Neutrophil (primary cell): ENCODE results near the gene MGMT.

Source experiments
- H3K27ac ChIP-seq: fragments of 200-600 bp; sonication (generic); 2 replicates; pipeline ENCODE4 v1.5.1; 2016; ENCODE audit warnings: mild to moderate bottlenecking, moderate library complexity
- H3K27me3 ChIP-seq: fragments of 200-600 bp; sonication (generic); 2 replicates; pipeline ENCODE4 v1.6.0; 2016; ENCODE audit warnings: mild to moderate bottlenecking
- H3K36me3 ChIP-seq: fragments of 200-600 bp; sonication (generic); 2 replicates; pipeline ENCODE4 v1.5.1; 2017
- H3K4me1 ChIP-seq, 2 experiments: fragments of 200-600 bp in 1 of 2; sonication (generic) in 1 of 2; 1 replicate in 1 of 2; 2 replicates in 1 of 2; pipeline versions ENCODE4 v1.5.1 to v1.6.1; 2013 to 2016; ENCODE audit warnings: low read depth in 1 of 2, low read length in 1 of 2, mild to moderate bottlenecking in 1 of 2, moderate library complexity in 1 of 2; ENCODE audit not compliant: control insufficient read depth in 1 of 2, insufficient read depth in 1 of 2
- H3K4me3 ChIP-seq, 2 experiments: fragments of 200-600 bp in 1 of 2; sonication (generic) in 1 of 2; 1 replicate in 1 of 2; 2 replicates in 1 of 2; pipeline ENCODE4 v1.5.1; 2013 to 2016; ENCODE audit warnings: low read depth in 1 of 2, low read length in 1 of 2, mild to moderate bottlenecking in 1 of 2, moderate library complexity in 1 of 2
- H3K9me3 ChIP-seq: fragments of 200-600 bp; sonication (generic); 2 replicates; pipeline ENCODE4 v1.5.1; 2016
- TF ChIP-seq, protein P1 (sequence below): fragments of 200-600 bp; sonication (generic); IDR thresholded peaks from 2 replicates; pipeline ENCODE4 v1.5.1; 2016; ENCODE audit warnings: antibody characterized with exemption

Gene MGMT

DNA sequence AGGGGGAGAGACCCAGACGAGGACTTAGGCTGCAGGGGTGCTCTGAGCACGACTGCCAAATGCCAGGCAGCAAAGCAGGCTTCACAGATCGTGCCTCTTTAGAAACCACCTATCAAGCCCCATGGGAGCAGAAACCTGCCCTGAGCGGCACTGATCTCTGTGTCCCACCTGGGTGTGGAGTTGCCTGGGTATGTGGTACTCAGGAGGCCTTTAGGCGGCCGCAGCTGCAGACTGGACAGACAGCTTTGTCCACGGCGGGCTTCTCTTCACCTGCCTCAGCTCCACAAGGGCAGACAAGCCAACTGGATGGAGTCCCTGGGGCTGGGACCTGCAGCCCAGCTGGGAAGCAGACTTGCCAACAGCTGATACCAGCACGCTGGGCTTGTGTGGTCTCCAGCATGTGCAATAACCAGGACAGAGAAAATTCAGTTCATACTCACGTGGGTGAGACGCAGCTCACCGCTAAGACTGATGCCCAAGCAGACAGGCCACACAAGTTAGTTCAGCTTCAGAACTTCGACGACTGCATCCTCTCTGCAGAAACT, 333.8 kb downstream of the MGMT start:
- H3K9me3 ChIP-seq, result no peaks in the 10 kb centered on the region
- H3K4me1 ChIP-seq, result no peaks in the 10 kb centered on the region
- no peak overlapping the region for H3K4me3 ChIP-seq
- no peaks in the 10 kb centered on the region for H3K27me3 ChIP-seq
- no peaks in the 10 kb centered on the region for H3K36me3 ChIP-seq
- H3K27ac ChIP-seq, result no peak overlapping the region
- TF ChIP-seq, protein P1, sequence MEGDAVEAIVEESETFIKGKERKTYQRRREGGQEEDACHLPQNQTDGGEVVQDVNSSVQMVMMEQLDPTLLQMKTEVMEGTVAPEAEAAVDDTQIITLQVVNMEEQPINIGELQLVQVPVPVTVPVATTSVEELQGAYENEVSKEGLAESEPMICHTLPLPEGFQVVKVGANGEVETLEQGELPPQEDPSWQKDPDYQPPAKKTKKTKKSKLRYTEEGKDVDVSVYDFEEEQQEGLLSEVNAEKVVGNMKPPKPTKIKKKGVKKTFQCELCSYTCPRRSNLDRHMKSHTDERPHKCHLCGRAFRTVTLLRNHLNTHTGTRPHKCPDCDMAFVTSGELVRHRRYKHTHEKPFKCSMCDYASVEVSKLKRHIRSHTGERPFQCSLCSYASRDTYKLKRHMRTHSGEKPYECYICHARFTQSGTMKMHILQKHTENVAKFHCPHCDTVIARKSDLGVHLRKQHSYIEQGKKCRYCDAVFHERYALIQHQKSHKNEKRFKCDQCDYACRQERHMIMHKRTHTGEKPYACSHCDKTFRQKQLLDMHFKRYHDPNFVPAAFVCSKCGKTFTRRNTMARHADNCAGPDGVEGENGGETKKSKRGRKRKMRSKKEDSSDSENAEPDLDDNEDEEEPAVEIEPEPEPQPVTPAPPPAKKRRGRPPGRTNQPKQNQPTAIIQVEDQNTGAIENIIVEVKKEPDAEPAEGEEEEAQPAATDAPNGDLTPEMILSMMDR, result no peak

DNA sequence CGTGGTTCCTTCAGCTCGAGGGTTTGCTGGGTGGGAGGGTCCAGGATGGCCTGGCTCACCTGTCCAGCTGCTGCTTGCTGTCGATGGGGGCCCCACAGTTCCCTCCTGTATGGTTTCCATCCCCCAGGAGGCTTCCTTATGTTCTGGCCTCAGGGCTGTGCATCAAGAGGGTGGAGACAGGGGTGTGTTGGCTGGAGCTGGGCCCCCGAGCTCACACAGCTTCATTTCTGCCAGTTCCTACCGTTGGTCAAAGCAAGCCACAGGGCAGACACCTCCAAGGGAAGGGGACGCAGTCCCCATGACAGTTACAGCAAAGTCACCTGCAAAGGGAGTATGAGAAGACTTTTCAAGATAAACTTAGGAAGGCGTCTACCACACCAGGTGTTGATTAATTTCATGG, 340.2 kb downstream of the MGMT start:
- H3K4me3 ChIP-seq, result no peak overlapping the region
- H3K4me1 ChIP-seq, result no peaks in the 10 kb centered on the region
- H3K36me3 ChIP-seq, result no peaks in the 10 kb centered on the region
- H3K27ac ChIP-seq, result no peak overlapping the region
- TF ChIP-seq, protein P1, result no peak
- H3K27me3 ChIP-seq, result no peaks in the 10 kb centered on the region
- no peaks in the 10 kb centered on the region for H3K9me3 ChIP-seq

DNA sequence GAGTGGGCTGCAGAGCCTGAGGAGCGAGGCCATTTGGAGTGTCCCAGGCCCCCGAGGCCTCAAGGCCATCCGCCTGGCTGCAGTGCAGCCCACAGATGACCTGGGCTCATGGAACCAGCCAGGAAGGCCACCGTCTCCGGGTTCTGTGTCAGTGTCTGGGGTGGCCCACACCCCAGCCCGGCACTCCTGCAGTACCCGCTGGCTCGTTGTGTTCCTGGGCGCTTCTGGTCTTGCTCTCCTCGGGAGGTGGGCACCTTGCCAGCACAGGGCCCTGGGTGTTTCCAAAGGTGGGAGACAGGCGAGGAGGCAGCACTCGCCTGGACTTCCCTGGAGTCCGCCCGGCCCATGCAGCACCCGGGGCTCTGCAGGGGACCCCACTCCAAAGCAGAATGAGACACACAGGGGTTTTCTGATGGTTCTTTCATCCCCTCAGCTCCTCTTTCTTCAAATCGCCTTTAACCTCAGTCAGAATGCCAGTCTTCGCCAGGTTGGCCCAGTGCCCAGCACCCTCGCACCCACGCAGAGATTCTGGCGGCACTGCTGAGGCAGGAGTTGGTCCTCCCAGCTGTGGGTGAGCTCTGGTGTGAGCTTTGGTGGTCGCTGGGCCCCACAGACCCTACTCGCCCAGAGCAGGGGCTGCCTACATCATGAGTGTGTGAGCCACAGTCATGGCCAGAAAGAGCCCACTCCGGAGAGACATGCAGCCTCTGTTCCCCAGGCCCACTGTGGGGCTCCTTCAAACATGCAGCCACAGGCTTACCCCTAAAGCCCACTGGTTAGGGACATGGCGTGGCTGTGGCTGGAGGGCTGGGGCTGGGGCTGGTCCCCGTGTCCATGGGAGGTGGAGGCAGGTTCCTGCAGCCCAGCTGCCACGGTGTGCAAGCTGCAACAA, 341.3 kb downstream of the MGMT start:
- TF ChIP-seq, protein P1, result no peak
- no peaks in the 10 kb centered on the region for H3K4me1 ChIP-seq
- no peaks in the 10 kb centered on the region for H3K9me3 ChIP-seq
- H3K27ac ChIP-seq, result no peak overlapping the region
- H3K36me3 ChIP-seq, result no peaks in the 10 kb centered on the region
- no peak overlapping the region for H3K4me3 ChIP-seq
- no peaks in the 10 kb centered on the region for H3K27me3 ChIP-seq

DNA sequence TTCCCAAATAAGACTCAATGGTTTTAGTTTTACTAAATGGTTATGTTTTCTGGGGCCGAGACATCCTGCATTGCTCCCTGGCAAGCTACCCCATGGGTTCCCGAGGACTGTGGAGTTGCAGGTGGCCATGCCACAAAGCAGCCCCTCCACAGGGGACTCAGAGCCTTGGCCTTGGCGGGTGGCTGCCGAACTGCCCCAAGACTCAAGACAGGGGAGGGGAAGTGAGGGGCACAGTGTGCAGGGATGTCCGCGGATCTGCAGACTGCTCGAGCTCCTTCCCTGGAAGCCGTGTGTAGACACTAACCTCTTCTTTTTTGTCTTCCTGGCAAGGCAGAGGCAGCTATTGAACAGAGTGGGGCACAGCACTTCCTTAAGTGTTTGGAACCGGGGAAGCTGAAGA, 342.4 kb downstream of the MGMT start:
- H3K27ac ChIP-seq, result no peak overlapping the region
- TF ChIP-seq, protein P1, result no peak
- no peaks in the 10 kb centered on the region for H3K4me1 ChIP-seq
- no peak overlapping the region for H3K4me3 ChIP-seq
- H3K9me3 ChIP-seq, result no peaks in the 10 kb centered on the region
- no peaks in the 10 kb centered on the region for H3K27me3 ChIP-seq
- no peaks in the 10 kb centered on the region for H3K36me3 ChIP-seq

DNA sequence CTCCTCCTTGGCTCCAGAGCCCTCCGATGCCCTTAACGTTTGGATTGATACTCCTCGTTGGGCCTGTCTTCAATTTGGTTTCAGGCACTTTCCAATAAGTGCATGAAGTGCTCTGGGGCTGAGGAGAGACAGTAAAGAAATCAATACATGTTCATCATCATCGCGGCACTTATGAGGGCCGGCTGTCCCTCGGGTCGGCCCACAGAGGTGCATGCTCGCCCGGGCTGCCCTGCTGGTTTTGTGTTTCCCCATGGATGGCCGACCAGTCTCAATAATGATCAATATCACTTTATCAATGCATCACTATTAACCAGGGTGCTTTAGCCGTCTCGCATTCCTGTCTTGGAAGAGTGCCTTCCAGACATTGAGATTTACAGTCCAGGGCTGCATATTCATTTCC, 342.8 kb downstream of the MGMT start:
- Histone ChIP-seq H3K4me1 (no peaks in the 10 kb centered on the region), H3K4me3 (no peak overlapping the region), H3K36me3 (no peaks in the 10 kb centered on the region), H3K27ac (no peak overlapping the region), H3K27me3 (no peaks in the 10 kb centered on the region), H3K9me3 (no peaks in the 10 kb centered on the region)
- TF ChIP-seq, protein P1, result no peak
